NCI-H69 (cell line): ENCODE results near the gene SLC6A4.
"Not testable (repeated sequence)": the region's sequence is repeated elsewhere in the genome, so short reads cannot be mapped to it uniquely, and the experiment has no call there.

ENCODE experiments used
- DNase-seq: peaks from one replicate; lab custom pipeline; 2025; lab: John Stamatoyannopoulos, UW

Gene SLC6A4

DNA sequence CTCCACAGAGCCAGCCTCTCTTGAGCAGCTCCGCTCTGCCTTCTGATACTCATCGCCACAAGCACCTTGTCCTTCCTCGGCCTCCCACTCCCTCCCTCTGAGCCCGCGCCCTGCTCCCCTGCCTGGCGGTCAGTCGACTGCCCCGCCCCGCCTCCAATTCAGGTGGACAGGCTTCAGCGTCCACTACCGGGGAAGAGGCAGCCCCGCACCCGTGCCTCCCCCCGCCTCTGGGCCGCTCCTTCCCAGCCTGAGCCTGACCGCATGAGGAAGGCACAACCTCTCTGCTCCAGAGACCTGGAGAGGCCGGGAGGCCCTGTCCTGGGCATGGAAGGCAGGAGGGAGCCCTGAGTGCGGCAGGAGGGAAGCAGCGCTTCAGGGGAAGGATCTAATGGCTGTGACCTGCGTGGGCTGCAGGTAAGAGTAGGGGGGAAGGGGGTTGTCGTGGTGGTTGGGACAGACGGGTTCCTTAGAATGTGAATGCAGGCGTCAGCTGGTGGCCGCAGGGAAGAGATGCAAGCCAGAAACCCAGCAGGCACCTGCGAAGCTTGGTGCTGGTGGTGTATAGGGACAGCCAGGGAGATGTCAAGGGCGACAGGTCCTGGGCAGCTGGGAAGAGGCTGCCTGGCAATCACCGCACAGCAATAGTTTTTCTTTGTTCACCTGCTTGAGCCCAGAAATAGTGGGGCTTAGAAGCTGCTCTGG is 3.0 kb upstream of the SLC6A4 start:
- DNase-seq = peak; percentile 71

DNA sequence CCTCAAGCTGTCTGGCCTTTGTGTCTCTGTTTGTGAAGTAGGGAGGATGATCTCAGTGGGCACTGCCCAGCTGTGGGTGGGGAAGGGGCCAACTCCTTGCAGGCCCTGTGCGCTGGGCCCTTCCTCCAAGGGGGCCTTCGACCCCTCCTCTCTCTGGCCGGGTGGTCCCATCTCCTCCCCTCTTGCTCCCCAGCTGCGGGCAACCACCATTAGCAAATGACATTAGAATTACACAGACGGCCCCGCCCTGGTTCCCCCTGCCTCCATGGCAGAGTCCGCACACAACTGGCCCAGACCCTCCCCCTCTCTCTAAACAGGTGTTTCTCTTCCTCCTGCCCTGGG is 2.5 kb upstream of the SLC6A4 start:
- no peak for DNase-seq

DNA sequence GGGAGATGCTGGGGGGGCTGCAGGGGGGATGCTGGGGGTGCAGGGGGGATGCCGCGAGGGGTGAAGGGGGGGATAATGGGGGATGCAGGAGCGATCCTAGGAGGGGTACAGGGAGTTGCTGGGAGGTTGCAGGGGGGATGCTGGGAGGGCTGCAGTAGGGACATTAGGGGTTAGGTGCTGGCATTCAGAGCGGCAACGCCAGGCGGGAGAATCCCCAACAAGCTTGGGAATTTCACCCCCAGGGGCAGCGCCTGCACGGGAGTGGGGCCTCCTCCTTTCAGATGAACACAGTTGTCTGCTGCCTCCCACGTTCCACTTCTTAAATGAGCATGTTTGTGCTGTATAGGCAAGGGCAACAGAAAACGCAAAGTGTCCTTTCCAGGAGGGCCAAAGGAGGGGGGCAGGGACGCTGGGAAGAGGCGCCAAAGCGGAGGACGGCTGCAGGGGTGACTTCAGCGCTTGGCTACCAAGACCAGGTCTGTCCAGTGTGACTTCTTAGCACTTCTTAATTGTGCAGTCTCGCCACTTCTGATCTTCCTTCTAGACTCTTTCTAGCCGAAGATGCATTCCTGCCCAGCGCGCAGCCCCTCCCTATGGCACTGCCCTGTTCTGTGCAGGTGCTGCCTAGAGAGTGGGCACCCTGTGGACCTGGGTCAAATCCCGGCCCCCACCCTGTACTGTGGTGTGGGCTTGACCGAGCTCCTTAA is 2.0 kb upstream of the SLC6A4 start:
- peak; percentile 42 for DNase-seq

DNA sequence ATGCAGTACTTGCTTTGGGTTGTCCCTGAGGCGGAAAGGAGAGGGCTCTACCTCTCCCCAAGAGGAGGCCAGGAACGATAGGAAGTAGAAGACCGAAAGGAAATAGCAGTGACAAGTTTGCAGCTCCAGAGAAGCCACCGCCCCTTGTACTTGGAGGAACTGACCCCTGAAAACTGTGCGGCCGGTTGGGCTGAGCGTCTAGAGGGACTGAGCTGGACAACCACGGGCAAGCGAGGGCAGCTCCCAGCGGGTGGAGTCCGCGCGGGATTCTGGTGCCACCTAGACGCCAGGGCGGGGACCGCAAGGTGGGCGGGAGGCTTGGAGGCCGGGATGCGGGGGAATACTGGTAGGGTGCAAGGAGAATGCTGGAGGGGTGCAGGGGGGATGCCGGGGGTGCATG is 1.3 kb upstream of the SLC6A4 start:
- peak; percentile 72 for DNase-seq

DNA sequence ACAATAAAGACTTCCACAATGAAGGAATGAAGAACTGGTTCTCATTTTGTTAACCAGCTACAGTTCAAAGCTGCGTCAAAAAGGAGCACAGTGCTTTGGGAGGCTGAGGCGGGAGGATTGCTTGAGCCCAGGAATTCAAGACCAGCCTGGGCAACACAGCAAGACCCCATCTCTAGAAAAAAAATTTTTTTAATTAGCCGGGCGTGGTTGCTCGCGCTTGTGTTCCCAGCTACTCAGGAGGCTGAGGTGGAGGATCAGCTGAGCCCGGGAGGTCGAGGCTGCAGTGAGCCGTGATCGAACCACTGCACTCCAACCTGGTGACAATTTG is 764 bp upstream of the SLC6A4 start:
- no peak for DNase-seq

DNA sequence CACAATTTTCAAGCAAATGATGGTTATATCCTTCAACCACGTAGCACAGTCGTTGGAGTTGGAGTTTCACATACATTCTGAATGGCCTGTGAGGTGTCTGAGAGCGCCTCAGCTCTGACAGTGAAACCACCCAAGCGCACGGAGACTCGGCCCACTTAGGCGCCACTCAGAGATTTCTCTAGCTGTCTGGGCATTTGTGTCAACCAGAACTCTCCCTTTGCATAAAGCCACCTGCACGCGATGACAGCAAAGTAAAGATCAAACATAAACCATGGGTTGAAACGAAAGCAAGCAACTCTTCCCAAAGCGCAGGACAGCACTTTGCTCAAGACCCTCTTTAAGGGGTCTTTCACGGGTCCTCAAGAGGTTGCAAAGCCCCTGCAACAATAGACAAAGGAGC is 533 bp downstream of the SLC6A4 start:
- DNase-seq = no peak

DNA sequence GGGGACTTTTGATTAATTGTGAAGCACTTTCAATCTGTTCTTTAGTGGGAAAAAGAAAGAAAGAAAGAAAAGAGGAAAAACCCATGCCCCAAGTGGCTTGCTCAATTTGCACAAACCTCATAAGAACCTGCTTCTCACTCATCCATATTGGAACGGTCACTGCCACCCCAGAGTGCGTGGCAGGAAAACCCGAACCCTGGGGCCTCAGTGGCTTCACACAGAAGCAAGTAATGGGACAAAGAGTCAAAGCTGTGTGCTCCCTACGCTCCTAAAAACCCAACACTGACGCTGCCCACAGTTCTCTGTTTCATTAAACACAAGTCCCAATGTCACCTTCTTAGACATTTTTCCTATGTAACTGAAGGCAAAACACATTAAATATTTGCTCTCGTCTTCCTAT is 1.2 kb downstream of the SLC6A4 start:
- DNase-seq = no peak

DNA sequence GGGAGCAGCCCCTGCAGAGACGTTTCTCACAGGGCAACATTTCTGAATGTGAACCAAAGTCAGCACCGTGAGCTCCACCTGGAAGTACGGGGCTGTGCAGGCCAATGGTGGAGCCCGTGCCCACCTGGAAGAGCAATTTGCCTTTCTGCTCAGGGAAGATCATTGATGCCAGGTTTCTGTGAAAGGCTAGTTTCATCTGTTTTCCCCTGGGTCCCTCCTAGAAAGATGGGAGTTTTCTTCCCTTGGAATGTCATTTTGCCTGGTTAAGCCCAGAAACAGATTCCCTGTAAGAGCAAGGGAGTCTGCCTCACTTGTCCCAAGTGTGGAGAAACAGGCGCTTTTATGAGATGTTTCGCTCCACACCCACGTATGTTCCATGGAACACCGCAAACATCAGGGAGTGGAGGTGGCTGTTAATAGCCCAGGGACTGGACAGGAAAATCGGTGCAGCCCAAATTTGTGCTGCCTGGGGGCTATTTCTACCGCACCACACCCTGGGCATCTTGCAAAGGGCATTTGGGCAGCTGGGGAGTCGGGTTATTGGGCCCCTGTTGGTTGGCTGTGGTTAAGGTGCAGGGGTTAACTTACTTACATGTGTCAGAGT is 2.6 kb downstream of the SLC6A4 start:
- no peak for DNase-seq

DNA sequence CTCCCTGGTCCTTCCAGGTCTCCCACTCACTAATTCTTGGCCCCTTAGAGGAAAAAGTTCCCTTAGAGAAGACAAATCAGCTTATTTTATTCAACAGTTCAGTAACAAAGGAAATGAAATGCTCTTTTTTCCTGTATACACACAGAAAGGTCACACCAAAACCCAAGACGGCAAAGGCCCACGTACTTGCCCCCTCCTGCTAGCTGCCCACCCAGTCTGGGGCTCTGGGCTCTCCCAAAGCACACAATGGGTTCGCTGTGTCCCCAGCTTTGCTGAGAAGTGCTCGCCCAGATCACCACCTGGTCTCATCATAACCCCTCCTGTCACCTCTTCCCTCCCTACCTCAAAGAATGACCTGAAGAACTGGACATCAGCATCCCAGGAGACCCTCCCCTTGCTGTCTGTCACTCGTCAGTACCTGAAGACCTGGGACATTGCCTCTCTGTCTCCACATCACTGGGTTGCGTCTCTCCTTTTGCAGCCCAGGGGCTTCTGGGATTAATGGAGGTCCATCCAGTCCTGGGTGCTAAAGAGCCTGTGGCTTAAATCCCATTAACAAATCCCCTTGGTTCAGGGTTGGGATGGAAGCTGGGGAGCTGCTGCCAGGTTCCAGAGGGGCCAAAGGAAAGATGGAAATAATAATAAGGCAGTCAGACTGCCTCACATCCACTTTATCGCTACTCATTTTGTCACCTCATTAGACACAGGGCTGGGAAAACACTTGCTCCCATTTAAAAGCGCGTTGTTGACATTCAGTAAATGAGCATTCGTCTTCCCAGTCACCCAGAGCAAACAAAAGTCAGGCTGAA is 3.3 kb downstream of the SLC6A4 start:
- DNase-seq = peak; percentile 92

DNA sequence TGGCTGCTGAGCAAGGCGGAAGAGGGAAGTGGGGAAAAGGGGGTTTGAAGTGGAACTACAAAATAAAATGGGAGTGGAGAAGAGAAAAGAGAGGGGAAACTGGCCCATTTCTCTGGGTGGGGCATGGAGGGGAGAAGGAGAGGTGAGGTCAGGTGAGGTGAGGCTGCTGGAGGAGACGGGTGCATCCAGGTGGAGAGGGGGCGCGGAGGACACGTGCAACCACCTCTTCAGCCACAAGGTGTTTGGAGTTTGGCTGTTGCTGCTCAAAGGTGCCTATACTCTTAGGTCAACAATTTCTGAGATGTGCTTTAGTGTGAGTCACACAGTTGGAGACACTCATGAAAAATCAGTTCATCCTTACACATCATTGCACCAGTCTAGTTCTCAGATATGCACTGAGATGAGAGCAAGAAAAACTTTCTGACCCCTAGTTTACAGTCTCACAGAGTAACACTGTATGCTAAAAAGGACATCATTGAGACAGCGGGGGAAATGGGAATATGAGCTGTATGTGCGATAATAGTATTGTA is 4.8 kb downstream of the SLC6A4 start:
- DNase-seq = no peak

DNA sequence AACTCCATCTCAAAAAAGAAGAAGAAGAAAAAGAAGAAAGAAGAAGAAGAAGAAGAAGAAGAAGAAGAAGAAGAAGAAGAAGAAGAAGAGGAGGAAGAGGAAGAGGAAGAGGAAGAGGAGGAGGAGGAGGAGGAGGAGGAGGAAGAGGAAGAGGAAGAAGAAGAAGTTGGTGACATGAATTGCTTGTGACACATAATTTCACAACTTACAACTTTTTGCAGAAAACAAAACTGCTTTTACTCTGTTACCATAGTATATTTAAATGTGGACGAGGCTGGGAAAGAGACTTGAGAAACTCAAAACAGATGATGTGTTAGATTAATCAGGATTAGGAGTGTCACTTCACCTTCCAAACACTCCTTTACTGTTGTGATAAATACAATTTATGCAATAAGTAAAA is 5.5 kb downstream of the SLC6A4 start:
- not testable (repeated sequence) for DNase-seq

DNA sequence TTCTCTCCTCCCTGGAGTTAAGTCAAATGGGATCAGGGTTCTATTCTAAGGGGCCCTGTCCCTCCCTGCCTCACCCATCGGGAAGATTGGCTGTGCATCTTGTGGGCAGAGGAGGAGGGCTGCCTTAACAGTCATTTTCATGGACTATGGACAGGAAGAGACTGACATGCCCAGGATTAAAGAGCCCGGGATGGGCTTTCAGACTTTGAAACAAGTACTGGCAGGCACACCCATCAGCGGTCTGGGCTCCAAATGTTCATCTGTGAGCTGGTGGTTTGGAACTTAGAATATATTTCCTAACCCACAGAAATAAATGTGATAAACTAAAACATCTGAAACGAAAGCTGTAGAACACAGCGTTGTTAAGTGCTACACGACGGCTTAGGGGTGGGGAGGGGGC is 6.5 kb downstream of the SLC6A4 start:
- DNase-seq = no peak

DNA sequence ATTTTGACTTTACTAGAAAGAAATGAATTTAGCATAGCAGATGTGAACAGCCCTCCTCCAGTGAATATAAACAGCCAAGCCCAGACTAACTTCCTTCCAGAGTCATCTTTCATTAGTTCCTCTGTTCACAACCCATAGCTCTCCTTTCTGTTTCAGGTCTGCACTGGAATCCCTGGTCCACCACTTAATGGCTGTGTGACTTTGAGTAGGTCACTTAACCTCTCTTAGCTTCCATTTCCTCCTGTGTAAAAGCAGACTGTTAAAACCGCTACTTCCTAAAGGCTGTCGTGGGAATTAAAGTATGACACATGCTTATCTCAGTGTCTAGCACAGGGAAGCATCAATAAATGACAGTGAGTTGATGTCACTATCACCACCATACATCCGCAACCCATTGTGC is 7.5 kb downstream of the SLC6A4 start:
- DNase-seq = no peak

DNA sequence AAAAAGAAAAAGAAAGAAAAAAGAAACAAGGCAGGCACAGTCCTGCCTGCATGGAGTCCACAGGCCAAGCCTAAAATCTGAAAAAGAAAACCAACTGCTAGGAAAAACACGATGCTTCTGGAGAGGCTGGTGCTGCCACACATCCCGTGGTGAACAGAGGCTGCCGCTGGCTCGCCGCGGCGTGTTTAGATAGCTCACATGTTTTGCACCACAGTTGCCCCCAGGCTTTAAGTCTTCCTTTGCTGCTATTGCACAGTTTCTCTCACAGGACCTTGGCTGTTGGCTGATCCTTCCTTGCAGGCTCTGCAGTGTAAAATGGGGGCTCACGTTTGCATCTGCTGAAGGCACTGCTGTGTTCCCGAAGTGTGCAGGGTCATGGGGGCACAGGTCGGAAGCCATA is 8.6 kb downstream of the SLC6A4 start:
- peak; percentile 49 for DNase-seq

DNA sequence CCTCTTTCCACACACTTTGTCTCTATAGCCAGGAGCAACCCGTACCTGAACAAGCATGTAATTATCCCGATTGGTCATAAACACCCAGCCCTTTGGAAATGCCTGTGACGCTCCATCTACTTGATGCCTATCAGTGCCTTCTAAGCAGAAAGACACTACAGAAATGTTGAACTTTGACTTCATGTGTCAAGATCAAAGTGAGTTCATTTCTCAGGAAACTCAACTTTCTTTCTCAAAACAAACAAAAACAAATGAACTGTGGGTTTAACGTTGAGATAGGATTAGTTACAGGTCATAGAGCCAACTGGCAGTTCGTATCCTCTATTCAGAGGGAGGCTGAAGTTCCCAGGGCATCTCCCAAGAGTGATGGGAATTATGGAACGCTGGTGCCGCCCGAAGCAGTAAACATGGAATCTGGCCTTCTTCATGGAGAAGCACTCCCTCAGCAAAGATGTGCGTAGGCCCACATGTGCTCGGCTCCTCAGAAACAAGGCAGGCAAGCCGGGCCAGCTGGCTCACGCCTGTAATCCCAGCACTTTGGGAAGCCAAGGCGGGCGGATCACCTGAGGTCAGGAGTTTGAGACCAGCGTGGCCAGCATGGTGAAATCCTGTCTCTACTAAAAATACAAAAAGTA is 9.5 kb downstream of the SLC6A4 start:
- DNase-seq = peak; percentile 65

DNA sequence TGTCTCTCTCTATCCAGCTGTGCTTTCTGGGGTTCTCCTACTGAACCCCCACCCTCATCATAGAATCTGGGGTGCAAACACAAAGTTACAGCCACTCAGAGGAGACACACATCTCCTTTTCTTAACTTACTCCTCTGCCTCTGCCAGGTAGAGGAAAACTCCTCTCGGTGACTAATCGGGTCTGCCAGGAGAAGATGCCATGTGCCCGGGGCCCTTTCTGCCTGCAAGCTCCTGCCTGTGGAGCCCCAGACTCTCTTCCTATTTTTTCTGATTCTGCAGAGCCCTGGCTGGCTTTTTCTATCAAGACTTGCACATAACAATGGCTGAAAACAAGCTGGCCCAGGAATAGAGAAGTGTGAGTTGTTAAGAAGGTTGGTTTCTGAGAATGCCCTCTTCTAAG is 10.4 kb downstream of the SLC6A4 start:
- peak; percentile 14 for DNase-seq

DNA sequence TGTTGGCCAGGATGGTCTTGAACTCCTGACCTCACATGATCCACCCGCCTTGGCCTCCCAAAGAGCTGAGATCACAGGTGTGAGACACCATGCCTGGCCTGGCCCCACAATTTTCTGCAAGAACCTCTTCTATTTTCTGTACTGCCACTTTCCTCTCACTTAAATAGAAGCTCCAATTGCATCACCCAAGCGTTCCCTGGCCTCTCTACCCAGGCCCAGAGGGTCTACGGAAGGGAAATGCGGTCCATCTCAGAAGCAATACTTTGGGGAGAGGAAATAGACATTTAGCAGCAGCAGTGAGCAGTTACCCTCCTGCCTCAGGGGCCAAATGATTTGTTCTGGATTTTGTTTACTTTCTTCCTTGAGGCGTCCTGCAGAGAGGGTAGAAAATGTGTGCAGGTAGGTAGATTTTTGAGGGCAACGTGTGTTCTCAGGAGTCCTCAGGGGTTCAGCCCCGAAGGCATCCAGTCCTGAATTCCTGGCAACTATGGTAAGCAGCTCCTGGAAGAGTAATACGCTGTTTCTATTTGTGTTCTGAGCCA is 11.0 kb downstream of the SLC6A4 start:
- DNase-seq = peak; percentile 57

DNA sequence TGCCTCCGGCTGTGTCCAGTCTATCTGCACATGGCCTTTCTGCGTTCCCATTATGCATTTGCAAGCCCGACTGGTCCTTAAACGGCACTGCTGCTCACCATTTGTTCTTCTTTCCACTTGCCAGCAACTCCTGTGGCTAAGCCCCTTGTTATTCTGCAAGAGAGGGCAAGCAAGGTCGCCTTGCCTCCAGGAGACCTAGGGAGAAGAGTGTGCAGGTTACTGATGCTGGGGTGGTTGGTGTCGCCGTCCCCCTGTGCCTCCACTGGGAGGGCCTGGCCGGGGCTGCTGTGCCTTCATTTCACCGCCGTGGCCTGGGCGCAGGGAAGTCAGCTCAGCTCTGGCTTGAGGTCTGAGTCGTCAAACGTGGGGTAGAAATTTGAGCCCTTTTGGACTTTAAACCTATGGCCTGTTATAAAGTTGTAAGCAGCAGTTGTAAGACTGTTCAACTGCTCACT is 12.7 kb downstream of the SLC6A4 start:
- DNase-seq = no peak

DNA sequence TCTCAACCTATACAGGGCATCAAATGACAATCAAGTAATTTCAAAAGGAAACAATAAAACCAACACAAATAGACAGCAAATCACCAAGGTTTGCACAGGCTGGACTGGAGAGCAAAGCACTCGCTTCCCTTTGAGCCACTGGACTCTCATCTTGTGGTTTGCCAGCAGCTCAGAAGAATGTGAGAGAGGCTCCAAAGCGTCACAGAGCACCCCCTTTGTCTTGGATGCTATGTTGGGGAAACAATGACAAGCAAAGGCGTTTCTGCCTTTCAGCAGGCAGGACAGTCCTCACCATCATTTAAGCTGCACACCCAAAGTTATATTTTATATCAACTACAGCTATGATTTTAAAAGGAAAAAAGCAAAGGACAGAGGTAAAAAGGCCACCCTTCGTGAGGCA is 13.2 kb downstream of the SLC6A4 start:
- DNase-seq = no peak

DNA sequence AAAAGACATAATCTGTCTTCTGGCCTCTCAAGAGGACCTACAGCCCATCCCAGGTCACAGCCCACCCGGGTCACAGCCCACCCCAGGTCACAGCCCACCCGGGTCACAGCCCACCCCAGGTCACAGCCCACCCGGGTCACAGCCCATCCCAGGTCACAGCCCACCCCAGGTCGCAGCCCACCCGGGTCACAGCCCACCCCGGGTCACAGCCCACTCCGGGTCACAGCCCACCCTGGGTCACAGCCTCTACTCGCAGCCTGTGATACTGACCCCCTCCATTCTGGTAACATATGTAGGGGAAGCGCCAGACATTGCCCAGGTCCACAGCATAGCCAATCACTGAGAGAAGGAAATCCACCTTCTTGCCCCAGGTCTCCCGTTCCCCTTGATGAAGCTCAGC is 14.2 kb downstream of the SLC6A4 start:
- no peak for DNase-seq

DNA sequence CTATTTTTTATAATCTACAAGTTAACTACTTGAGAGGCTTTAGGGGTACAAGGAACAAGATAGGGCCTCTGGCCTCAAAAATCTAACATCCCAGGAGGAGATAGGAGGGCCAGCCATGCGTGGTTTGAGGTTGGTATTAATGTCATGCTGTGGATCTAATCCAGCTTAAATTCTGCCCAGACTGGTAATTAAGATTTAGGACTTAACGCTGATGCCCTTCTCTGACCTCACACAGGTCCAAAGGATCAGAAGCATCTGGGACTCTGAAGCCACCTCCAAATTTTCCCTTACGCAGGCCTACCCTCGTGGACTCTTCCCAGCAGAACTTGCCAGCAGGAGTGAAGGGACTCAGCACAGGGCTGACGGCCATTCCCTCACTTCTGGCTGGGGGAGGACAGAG is 15.1 kb downstream of the SLC6A4 start:
- no peak for DNase-seq

DNA sequence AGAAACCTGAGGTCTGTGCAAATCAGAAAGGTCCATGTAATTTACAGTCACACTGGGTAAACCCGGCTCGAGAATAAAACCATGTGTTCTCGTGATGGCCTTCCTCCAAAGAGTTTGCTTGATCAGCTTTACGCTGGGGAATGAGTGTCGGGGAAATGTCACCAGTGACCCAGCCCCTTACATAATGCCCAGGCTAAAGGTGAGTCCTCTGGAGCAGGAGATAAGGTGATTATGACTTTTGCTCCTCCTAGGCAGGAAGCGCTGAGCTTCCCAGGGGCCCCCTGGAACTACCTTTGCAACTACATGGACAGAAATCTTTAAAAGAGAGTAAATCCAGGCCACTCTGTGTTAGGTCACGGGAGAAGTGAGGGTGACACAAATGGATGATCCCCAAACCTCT is 15.7 kb downstream of the SLC6A4 start:
- DNase-seq = no peak
